ENCODE data around the gene UNCX. TPM values are rescaled to one million over a fixed set of nuclear protein-coding genes. Genes with fewer than 3 reads are reported as not detected.
"Not testable (repeated sequence)": the region's sequence is repeated elsewhere in the genome, so short reads cannot be mapped to it uniquely, and the experiment has no call there.

The UNCX gene
- total and polyA plus RNA-seq, 8 donors, result not detected

DNA sequence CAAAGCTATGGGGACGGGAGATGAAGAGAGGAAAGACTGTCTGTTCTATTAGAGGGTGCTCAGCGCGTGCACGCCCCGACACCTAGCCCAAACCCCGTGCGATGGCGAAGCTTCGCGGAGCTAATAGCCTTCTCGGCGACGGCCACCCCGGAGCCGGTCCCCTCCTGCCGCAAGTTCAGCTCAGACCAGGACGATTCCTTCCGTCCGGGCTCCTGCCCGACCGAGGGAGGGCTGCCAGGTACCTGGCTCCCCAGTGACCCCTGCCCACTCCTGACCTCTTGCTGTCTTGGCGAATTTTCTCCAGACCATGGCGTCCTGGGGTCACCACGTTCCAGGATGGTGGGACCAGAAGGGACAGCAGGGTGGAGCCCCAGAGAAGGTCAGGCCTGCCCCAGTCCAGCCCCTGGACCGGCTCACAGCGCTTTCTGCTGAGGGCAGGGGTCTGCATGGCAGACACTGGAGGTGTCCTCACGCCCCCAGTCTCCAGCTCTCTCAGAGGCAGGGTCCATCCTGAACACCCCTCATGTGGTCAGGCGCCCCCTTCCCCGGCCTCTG is 36.7 kb downstream of the UNCX start:
- H3K27ac ChIP-seq, result no peak overlapping the region
- intact Hi-C loops (cut with DNase I), result no loop called here
- H3K36me3 ChIP-seq, result no peaks in the 10 kb centered on the region
- ATAC-seq (no peak), FAIRE-seq (no peak), DNase-seq (peak in 2 of 6 donors; percentile 5 to 47)
- peaks cover 0 to 9% (median 0%) of the 10 kb centered on the region in 4 donors for H3K27me3 ChIP-seq
- no peak overlapping the region for H3K4me3 ChIP-seq
- 30 to 31% methylated on average over 29 of the region's 29 CpGs for WGBS, 2 donors
- no peaks in the 10 kb centered on the region for H3K4me1 ChIP-seq
- H3K9me3 ChIP-seq, result no peaks in the 10 kb centered on the region
- TF ChIP-seq, protein P1, sequence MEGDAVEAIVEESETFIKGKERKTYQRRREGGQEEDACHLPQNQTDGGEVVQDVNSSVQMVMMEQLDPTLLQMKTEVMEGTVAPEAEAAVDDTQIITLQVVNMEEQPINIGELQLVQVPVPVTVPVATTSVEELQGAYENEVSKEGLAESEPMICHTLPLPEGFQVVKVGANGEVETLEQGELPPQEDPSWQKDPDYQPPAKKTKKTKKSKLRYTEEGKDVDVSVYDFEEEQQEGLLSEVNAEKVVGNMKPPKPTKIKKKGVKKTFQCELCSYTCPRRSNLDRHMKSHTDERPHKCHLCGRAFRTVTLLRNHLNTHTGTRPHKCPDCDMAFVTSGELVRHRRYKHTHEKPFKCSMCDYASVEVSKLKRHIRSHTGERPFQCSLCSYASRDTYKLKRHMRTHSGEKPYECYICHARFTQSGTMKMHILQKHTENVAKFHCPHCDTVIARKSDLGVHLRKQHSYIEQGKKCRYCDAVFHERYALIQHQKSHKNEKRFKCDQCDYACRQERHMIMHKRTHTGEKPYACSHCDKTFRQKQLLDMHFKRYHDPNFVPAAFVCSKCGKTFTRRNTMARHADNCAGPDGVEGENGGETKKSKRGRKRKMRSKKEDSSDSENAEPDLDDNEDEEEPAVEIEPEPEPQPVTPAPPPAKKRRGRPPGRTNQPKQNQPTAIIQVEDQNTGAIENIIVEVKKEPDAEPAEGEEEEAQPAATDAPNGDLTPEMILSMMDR (IDR thresholded peaks at IDR 0.05), result no peak

DNA sequence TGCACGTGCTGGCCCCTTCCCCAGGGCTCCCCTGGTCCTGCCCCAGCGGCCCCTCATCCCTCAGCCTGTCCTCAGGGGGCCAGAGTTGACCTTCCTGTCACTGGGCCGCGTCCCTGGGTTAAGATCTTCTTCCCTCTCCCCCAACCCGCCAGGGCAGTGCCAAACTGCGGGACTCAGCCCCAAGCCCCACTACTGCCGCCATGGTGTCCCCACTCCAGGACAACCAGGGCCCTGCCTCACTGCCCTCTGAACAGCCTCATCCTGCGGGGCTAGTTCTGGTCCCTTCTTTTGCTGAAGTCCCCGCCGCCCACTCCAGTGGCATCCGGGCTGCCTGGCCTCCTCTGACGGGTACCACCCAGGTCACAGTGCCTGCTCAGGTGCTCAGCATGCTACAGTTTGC is 37.5 kb downstream of the UNCX start:
- intact Hi-C loops (cut with DNase I), result no loop called here
- no peak overlapping the region for H3K4me3 ChIP-seq
- WGBS, 2 donors, result 49 to 61% methylated on average over 12 of the region's 12 CpGs
- TF ChIP-seq, protein P1 (IDR thresholded peaks at IDR 0.05), result no peak
- ATAC-seq (no peak), FAIRE-seq (no peak), DNase-seq (peak in 2 of 6 donors; percentile 12 to 67)
- no peaks in the 10 kb centered on the region for H3K4me1 ChIP-seq
- H3K27me3 ChIP-seq, result peaks cover 0 to 9% (median 0%) of the 10 kb centered on the region in 4 donors
- no peaks in the 10 kb centered on the region for H3K36me3 ChIP-seq
- H3K27ac ChIP-seq, result no peak overlapping the region
- H3K9me3 ChIP-seq, result no peaks in the 10 kb centered on the region

DNA sequence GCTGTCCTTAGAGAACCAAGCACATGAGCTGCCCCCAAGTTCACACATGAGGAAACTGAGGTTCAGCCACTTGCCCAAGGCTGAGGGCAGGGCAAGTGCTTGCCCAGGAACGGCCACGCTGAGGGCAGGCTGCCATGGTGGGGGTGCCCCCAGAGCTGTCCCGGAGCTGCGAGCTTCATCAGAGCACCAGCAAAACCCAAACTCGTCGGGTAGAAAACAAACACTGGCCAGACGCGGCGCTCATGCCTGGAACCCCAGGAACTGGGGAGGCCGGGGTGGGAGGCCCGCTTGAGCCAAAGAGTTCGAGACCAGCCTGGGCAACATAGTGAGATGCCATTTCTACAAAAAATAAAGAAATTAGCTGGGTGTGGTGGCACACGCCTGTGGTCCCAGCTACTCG is 38.4 kb downstream of the UNCX start:
- Histone ChIP-seq H3K4me3 (no peak overlapping the region), H3K9me3 (no peaks in the 10 kb centered on the region), H3K27me3 (peaks cover 0 to 9% (median 0%) of the 10 kb centered on the region in 4 donors), H3K36me3 (no peaks in the 10 kb centered on the region), H3K27ac (no peak overlapping the region), H3K4me1 (no peaks in the 10 kb centered on the region)
- 75 to 90% methylated on average over 14 of the region's 14 CpGs for WGBS, 2 donors
- TF ChIP-seq, protein P1 (IDR thresholded peaks at IDR 0.05), result no peak
- FAIRE-seq, result no peak
- DNase-seq, result peak in 1 of 6 donors; percentile 39
- intact Hi-C loops (cut with DNase I), result no loop called here
- no peak for ATAC-seq

DNA sequence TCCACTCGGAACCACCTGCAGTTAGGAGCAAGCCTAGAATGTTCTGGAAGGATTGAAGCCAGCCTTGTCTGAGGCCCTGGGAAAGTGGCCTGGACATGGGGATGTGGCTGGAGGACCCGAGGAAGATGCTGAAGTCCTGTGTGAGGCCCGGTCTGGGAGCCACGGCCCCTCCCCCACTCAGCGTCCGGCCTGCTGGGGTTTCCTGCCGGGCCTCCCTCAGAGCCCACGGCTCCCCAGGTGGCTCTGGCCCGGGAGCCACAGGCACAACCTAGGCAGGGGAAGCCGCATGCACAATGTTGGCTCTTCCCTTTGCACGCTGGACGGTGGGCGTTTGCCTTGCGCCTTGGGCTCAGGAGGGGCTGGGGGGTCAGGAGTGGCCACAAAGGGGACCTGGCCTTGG is 39.0 kb downstream of the UNCX start:
- no peaks in the 10 kb centered on the region for H3K4me1 ChIP-seq
- no peaks in the 10 kb centered on the region for H3K36me3 ChIP-seq
- no peak for FAIRE-seq
- intact Hi-C loops (cut with DNase I), result no loop called here
- H3K27ac ChIP-seq, result no peak overlapping the region
- DNase-seq, result peak in 1 of 6 donors; percentile 30
- TF ChIP-seq, protein P1 (IDR thresholded peaks at IDR 0.05), result no peak
- WGBS, 2 donors, result 77 to 87% methylated on average over 14 of the region's 14 CpGs
- H3K9me3 ChIP-seq, result no peaks in the 10 kb centered on the region
- no peak overlapping the region for H3K4me3 ChIP-seq
- ATAC-seq, result no peak
- H3K27me3 ChIP-seq, result peaks cover 0 to 9% (median 0%) of the 10 kb centered on the region in 4 donors

DNA sequence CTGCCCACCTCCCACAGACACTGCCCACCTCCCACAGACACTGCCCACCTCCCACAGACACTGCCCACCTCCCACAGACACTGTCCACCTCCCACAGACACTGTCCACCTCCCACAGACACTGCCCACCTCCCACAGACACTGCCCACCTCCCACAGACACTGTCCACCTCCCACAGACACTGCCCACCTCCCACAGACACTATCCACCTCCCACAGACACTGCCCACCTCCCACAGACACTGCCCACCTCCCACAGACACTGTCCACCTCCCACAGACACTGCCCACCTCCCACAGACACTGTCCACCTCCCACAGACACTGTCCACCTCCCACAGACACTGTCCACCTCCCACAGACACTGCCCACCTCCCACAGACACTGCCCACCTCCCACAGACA is 39.5 kb downstream of the UNCX start:
- peak in 1 of 6 donors; percentile 4 for DNase-seq
- H3K27me3 ChIP-seq; H3K4me3 ChIP-seq; ATAC-seq; H3K4me1 ChIP-seq; H3K27ac ChIP-seq; FAIRE-seq; H3K9me3 ChIP-seq; H3K36me3 ChIP-seq; intact Hi-C loops (cut with DNase I): not testable (repeated sequence)

Data from pancreas (tissue), 10 donors.